Hematopoietic multipotent progenitor cell treated with erythropoietin and hydrocortisone succinate and interleukin-3 and kit ligand, for 4 days (in vitro differentiated cells): ENCODE data around the gene DOCK1.
"Not testable (repeated sequence)": the region's sequence is repeated elsewhere in the genome, so short reads cannot be mapped to it uniquely, and the experiment has no call there.

Experiments
- DNase-seq: peaks from one replicate; pipeline ENCODE4 v3.0.0-alpha.2; 2015

Gene DOCK1

DNA sequence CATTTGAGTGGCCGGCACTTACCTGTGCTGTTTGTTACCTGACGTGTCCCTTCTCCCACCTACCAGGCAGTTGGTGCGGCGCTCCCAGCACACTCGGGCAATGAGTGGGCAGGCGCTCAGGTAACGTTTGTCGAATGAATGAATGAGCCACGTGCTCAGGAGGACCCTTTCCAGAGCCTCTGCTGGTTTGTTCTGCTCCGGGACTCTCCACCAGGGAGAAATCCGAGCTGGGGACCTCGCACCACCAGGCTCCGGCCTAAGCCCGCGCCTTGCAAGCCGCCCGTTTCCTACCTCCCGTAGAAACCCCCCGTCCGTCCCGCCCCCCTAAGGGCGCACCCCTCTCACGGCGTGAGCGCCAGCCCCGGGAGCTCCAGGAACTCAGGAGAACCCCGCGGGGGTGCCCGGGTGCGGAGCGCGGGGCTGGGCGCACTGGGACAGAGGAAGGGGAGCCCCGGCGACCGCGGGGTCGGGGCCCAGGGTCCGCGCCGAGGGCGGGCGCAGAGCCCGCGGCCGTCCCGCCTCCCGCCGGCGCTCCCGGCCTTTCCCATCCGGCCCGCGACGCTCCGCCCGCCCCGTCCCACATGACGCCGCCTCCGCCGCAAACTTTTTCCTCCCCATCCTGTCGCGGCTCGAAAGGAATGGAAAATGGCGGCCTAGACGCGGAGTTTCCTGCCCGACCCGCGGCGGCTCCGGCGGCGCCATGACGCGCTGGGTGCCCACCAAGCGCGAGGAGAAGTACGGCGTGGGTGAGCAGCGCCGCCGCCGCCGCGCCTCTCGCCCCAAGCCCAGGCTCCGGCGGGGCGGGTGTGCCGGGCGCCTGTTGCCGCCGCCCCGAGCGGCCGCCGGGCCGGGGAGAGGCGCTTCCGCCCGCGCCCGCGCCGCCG, at the start of gene DOCK1:
Gene DOCK1, plus strand, starts transcription at position 611 of the 884 bp plus-strand sequence. Its CDS starts 90 bp downstream, at position 701.
- DNase-seq: peak; percentile 63

DNA sequence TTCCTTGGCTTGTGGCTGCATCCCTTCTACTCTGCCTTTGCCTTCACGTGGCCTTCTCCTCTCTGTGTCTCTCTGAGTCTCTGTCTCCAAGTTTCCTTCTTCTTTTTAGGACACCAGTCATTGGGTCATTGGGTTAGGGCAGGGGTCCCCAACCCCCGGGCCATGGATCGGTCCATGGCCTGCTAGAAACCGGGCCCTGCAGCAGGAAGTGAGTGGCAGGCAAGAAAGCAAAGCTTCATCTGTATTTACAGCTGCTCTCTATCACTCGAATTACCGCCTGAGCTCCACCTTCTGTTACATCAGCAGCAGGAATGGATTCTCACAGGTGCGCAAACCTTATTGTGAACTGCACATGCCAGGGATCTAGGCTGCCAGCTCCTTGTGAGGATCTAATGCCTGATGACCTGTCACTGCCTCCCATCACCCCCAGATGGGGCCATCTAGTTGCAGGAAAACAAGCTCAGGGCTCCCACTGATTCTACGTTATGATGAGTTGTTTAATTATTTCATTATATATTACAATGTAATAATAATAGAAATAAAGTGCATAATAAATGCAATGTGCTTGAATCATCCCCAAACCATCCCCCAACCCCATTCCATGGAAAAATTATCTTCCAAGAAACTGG, 47.9 kb upstream of the DOCK1 start:
- no peak for DNase-seq

DNA sequence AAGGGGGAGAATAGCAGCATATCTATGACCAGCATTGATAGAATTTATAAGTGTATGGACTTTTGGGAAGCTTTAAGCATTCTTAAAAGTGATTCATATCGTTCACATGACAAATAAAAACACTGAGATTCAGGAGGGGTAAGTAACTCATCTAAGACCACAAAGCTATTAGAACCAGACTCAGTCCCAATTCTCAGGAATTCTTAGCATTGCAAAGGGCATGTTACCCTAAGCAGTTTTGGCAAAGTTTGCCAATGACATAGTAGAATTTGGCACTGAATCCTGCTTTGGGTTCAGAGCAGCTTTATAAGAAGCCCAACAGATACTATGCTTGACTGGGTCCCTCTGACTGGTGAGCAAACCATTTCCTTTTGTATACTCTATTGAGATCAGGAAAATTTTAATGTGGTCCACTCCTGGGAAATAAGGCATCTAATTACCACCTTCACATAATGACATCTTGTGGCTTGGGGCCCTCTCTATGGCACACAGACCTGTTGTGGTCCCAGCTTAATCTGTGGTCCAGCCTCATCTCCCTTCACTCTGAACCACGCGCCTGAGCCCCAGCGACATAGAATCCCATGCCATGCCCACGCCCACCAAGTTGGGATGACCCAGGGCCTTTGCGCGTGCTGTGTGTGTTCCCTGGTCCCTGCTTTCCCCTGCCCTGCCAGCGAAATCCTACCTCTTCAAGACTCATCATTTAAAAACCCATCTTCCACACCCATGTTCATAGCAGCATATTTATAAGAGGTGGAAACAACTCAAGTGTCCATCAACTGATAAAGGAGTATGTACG, 37.5 kb upstream of the DOCK1 start:
- DNase-seq: no peak

DNA sequence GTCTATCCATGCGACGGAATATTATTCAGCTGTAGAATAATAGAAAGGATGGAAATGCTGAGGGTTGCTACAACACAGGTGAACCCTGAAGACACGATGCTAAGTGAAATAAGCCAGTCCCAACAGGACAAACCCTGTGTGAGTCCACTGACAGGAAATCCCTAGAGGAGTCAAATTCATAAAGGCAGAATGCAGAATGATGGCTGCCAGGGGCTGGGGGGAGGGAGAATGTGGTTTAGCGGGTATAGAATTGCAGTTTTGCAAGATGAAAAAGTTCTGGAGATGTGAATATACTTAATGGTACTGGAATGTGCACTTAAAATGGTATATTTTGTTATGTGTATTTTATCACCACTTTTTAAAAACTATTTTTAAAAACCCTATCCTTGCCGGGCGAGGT, 36.9 kb upstream of the DOCK1 start:
- DNase-seq: no peak

DNA sequence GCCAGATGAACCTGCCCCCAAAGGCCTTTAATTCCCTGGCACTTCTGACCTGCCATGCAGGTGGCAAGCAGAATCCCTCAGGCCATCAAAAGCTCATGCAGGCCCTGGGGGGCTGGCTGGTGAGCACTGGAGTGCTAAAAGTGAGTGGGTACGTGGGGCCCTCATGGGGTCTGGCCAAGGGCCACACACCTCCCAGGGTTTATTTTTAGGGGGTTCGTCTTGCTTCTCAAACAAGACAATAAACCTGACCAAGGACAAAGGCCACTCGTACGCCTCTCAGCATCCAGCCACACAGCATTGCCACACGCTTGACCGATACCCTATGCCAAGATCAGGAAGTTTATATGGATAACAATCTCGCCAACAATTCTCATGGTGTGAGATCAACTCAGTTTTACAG, 33.1 kb upstream of the DOCK1 start:
- no peak for DNase-seq

DNA sequence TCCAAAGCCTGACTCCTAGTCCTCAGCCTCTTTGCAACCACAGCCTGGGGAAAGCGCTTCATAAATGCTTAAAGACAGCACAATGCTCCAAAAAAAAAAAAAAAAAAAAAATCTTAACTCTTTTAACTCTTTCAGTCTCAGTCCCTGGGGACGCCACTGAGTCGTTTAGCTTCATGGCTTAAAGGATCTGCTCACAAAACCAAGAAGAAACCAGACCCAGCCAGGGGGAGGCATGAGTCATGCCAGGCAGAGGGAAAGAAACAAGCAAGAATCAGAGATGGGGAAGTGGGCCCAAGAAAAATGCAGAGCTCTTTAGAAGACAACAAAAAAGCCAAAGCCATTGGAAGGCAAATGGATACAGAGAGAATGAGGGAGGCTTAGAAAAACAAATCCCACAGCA, 32.5 kb upstream of the DOCK1 start:
- no peak for DNase-seq

DNA sequence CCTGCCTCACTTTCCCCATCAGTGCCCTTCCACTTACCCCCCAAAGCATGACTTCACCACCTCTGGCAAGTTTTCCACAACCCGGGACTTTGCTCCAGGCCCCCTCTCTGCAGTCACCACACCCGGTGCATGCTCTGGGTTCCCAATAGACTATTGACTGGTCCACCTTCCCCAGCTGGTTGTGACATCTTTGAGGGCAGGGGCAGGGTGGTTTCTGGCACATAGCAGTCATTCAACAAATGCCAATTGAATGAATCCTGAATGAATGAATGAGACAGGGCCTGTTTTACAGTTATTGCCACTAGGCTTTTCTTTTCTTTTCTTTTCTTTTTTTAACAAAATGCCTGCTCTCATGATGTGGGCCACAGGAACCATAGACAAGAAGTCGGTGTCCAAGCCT, 28.8 kb upstream of the DOCK1 start:
- no peak for DNase-seq

DNA sequence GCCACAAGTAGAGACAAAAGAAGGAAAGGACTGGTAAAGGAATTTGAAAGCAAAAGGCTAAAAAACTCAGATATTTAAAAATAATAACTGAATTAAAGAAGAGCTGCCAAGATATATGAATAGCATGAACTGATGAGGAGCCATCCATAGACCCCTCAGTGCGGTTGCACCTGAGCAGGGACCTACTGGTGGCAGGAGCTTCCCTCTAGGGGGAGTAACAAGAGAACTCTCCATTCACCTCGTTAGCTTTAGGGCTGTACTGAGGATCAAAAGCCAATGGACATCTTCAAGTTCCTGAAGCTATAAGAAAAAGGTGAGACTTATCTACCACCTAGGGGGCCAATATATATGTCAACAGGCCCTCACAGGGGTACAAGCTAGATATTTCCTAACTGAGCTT, 27.8 kb upstream of the DOCK1 start:
- no peak for DNase-seq

DNA sequence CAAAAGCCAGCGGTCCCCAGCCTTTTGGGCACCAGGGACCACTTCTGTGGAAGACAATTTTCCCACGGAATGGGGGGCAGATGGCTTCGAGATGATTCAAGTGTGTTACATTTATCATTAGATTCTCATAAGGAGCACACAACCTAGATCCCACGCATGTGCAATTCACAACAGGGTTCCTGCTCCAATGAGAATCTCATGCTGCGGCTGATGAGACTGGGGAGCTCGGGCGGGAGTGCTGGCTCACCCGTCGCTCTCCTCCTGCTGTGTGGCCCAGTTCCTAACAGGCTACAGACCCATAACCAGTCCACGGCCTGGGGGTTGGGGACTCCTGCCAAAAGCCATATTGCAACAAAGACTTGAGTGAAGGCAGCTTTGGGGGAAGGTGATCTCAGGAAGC, 26.6 kb upstream of the DOCK1 start:
- no peak for DNase-seq

DNA sequence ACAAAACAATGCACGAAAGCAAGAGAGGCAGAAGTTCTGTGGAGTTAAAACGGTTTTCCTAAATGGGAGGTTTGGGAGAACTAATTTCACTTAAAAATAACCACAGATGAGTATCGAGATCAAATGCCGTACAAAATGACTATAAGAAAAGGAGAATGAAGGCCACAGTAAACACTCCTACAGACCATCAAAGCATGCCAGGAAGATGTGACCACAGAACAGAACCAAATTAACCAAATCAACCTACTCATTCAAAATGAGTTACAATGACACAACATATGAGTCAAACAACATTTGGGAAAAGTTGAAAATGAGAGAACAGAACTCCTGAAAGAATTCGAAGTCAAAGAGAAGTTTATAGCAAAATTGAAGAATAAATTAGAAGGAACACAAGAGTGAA, 24.3 kb upstream of the DOCK1 start:
- no peak for DNase-seq

DNA sequence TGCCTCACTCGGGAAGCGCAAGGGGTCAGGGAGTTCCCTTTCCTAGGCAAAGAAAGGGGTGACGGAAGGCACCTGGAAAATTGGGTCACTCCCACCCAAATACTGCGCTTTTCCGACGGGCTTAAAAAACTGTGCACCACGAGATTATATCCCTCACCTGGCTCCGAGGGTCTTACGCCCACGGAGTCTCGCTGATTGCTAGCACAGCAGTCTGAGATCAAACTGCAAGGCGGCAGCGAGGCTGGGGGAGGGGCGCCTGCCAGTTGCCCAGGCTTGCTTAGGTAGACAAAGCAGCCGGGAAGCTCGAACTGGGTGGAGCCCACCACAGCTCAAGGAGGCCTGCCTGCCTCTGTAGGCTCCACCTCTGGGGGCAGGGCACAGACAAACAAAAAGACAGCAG, 23.2 kb upstream of the DOCK1 start:
- DNase-seq: not testable (repeated sequence)

DNA sequence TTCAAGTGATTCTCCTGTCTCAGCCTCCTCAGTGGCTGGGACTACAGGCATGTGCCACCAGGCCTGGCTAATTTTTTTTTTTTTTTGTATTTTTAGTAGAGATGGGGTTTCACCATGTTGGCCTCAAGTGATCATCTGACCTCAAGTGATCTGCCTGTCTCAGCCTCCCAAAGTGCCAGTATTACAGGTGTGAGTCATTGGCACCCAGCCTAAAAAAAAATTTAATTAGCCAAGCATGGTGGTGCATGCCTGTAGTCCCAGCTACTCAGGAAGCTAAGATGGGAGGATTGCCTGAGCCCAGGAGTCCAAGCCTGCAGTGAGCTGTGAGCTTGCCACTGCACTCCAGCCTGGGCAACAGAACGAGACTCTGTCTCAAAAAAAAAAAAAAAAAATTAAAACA, 16.8 kb upstream of the DOCK1 start:
- DNase-seq: not testable (repeated sequence)

DNA sequence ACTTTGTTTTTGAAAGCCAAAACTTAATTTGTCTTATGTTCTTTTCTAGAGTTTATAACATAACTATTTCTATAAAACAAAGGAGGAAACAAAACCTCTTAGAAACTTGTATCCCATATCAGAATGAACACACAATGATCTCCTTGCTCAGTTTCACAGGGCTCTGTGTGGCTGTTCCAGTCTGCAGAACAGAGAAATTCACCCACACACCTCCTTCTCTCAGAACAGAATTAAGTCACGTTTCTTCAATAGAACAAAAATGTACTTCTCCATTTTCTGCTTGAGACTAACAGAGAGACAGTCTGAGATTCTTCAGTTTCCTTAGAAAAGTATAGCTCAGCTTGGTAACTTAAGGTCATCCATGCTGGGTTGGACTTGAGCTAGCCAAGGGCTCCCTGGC, 15.8 kb upstream of the DOCK1 start:
- no peak for DNase-seq

DNA sequence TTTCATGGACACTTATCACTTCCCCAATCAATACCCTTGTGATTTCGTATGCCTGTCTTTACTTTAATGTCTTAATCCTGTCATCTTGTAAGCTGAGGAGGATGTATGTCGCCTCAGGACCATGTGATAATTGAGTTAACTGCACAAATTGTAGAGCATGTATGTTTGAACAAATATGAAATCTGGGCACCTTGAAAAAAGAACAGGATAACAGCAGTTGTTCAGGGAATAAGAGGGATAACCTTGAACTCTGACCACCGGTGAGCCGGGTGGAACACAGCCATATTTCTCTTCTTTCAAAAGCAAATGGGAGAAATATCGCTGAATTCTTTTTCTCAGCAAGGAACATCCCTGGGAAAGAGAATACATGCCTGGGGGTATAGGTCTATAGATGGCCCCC, 14.4 kb upstream of the DOCK1 start:
- not testable (repeated sequence) for DNase-seq

DNA sequence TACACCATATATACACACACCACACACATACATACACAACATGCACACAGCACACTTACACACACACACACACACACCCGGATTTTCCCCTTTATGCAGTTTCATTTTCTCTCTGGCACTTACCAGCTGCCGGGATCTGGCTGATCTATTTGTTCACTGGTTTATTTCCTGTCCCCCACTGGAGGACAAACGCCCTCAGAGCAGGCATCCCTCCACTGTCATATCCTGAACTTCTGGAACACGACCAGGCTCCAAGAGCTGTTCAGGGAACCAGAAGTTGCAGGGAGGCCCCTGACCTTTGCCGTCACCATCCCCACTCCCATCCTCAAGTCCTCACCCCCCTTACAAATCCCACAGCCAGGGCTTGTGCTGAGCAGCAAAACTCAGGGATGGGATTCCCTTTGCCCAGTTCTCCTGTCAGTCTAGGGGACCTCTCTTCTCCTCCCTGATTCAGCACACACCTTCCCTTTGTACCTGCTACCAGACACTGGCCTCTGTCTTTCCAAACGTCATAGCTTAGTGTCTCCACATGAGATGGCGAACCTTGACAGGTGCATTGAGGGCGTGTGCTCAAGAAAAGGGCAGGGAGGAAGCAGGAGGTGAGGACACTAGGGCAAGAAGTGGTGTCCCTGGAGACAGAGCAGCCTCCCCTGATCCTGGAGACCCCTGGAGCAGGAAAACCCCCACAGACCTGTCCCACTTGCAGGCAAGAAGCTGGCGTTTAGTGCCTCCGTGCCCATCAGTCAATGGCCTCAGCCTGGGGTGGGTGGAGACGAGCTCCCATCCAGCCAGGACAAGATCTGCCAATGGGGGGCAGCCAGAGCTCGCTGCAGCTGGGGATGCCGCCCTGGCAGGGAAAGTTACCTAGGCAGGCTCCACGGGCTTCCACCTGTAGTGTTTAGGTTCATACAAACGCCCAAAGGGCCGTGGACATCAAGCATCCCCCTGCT, 12.7 kb upstream of the DOCK1 start:
- DNase-seq: no peak

DNA sequence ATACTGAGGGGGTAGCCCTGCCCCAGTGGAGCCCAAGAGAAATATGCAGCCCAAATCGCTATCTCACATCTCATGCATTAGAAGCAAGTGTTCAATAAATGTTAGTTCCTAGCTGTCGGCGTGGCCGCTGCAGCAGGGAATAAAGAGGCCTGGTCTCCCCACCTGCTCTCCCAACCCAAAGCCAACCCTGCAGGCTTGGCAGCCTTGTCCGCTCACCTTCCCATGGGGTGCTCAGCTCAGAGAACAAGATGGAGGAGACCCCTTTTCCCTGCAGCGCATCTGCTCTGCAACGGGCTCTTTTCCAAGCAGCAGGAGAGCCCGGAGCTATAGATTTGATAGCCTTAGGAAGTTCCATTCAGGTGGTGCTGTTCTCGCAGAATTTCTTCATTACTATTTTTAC, 12.0 kb upstream of the DOCK1 start:
- DNase-seq: no peak

DNA sequence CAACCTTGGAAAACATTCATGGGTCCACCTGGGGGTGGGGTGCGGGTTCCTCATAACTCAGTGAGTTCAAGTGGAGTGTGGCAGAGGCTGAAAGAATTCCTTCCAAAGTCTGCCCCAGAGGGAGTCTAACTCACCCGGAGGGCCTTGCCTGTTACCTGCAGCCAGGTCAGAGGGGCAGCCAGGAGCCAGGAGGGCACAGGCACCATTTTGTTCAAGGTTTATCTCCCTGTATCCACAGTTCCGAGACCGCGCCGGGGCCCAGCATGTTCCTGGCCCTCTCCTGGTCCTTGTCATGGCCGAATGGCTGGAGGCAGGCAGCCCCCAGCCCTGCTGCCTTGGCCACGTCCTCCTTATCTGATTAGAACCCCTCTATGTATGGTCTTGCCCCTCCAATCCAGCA, 11.4 kb upstream of the DOCK1 start:
- DNase-seq: no peak

DNA sequence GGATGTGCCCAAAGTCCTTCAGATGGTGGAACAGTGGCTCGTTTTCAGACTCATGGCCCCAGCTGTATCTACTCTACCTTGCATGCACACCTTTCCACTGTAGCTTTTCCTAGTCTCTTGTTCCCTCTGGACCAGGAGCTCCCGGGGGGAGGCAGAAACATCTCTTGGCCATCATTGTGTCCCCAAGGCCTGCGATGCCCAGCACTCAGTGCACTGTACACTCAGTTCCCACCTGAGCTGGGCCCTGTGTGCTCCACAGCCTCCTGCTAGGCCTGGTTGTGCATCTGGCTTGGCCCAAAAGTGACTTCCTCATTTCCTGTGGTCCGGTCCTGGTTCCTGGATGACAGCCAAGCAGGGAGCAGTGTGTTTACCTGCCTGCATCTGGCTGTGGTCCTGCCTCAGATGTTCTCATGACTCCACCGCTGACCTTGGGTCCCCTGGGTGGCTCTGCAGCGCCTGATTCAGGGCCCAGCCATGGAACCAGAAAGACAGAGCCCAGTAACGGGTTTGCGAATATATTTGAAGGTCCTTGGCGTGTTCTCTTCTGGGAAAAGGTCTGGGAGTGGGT, 9.9 kb upstream of the DOCK1 start:
- no peak for DNase-seq

DNA sequence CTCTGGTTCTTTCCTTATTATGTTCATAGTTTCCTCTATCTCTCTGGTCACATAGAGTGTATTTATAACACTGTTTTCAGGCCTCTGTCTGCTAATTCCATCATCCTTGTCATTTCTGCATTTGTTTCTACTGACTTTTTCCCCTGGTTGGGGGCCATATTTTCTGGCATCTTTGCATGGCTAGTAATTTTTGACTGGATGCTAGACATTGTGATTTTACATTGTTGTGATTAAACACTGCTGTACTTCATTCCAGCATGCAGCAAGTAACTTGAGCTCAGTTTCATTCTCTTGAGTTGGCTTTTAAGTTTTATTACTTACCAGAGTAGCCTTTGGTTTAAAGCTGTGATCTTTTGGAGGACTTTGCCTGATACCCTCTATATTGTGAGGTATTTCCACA, 6.8 kb upstream of the DOCK1 start:
- no peak for DNase-seq

DNA sequence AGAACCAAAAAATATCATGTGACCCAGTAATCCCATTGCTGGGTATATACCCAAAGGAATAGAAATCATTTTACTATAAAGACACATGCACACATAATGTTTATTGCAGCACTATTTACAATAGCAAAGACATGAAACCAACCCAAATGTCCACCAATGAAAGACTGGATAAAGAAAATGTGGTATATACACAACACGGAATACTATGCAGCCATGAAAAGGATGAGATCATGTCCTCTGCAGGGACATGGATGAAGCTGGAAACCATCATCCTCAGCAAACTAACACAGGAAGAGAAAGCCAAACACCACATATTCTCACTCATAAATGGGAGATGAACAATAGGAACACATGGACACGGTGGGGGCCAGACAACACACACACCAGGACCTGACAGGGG, 5.7 kb upstream of the DOCK1 start:
- not testable (repeated sequence) for DNase-seq

DNA sequence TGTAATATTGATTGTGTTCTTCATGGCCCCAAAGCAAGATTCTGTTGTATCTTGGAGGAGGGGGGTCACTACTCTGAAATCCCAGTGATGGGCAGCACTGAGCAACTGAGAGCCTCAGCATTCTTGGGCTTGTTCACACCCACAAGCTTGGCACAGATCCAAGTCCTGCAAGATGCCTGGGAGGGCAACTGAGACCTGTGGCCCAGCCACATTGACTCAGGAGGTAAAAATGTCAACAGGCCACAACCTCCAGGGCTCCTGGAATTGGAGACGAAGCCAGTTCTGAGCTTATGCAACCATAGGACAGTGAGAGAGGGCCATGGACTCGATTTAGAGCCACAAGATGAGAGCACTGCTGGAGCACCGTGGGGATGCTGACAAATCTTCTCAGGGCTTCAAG, 3.1 kb upstream of the DOCK1 start:
- peak; percentile 47 for DNase-seq
